Measurements from ENCODE around the gene GIGYF2.

GIGYF2 gene

DNA sequence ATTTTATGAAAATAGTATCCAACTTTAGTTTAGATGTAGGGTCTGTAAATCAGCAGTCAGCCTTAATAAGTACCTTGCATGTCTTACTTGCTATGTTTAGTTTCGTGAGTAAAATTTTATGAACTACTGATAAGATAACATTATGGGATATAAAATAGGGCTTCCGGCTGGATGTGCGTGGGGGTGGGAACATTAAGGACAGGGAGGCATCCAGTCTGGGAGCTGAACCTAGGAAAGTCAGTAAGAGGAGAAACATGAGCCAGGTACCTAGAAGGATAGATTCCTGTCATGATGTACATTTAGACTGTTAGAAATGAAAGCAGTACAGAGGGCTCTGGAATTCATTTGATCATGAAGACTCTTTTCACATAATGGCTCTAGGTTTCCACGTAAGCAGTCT, 92.0 kb downstream of the GIGYF2 start:
- no peak for DNase-seq (ENCODE audit: low spot score)
- TF ChIP-seq, protein P1, sequence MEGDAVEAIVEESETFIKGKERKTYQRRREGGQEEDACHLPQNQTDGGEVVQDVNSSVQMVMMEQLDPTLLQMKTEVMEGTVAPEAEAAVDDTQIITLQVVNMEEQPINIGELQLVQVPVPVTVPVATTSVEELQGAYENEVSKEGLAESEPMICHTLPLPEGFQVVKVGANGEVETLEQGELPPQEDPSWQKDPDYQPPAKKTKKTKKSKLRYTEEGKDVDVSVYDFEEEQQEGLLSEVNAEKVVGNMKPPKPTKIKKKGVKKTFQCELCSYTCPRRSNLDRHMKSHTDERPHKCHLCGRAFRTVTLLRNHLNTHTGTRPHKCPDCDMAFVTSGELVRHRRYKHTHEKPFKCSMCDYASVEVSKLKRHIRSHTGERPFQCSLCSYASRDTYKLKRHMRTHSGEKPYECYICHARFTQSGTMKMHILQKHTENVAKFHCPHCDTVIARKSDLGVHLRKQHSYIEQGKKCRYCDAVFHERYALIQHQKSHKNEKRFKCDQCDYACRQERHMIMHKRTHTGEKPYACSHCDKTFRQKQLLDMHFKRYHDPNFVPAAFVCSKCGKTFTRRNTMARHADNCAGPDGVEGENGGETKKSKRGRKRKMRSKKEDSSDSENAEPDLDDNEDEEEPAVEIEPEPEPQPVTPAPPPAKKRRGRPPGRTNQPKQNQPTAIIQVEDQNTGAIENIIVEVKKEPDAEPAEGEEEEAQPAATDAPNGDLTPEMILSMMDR (conservative IDR thresholded peaks at IDR 0.05; ENCODE audit: low read depth) = no peak
- H3K27ac ChIP-seq = no peak overlapping the region
- ChIA-PET POLR2A (ENCODE audit: low non-redundant PET) (no interaction called here), CTCF (no interaction called here)

GRCh38 chr2:232791518-232791917, 94.4 kb downstream of the GIGYF2 start:
- ChIA-PET CTCF (no interaction called here), POLR2A (ENCODE audit: low non-redundant PET) (no interaction called here)
- no peak overlapping the region for H3K27ac ChIP-seq
- TF ChIP-seq, protein P1 (conservative IDR thresholded peaks at IDR 0.05; ENCODE audit: low read depth) = no peak
- DNase-seq (ENCODE audit: low spot score) = no peak

DNA sequence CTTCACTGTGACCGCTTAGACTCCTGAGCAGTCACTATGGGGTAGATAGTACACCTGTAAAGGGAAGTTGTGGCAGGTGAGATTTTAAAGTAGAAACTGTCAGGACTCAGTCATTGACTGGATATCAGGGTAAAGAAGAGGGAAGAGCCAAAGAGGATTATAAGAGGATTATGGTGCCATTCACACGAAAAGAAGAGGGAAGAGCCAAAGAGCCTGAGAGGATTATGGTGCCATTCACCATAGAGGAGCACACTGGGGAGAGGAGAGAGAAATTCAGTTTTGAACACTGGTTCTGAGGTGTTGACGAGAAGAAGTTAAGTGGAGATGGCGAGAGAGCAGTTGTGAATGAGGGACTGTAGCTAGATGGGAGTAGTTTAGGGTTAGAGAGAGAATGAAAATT, 96.1 kb downstream of the GIGYF2 start:
- CTCF ChIA-PET = no interaction called here
- TF ChIP-seq, protein P1 (conservative IDR thresholded peaks at IDR 0.05; ENCODE audit: low read depth) = no peak
- no peak for DNase-seq (ENCODE audit: low spot score)
- POLR2A ChIA-PET (ENCODE audit: low non-redundant PET) = no interaction called here
- no peak overlapping the region for H3K27ac ChIP-seq

GRCh38 chr2:232794981-232795380, 97.8 kb downstream of the GIGYF2 start:
- ChIA-PET CTCF (interaction anchor here (0.6 kb wide), 1 partner anchor 282 kb away, joined by 3 read pairs; no protein-coding TSS in a partner anchor), POLR2A (ENCODE audit: low non-redundant PET) (no interaction called here)
- no peak for DNase-seq (ENCODE audit: low spot score)

DNA sequence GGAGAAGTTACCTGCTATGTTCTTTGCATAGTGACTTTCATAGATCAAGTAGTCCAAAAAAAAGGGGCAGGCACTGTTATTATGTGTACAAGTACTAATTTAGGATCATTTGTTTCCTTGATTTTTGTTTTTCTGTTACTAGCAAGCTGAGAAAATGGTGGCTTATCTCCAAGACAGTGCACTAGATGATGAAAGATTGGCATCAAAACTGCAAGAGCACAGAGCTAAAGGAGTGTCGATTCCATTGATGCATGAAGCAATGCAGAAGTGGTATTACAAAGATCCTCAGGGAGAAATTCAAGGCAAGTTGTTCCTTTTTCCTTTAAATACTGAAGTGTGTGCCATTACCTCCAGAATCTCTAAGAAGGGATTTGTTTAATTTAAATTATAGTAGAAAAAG, 98.8 kb downstream of the GIGYF2 start:
- POLR2A ChIA-PET (ENCODE audit: low non-redundant PET) = no interaction called here
- no peak for DNase-seq (ENCODE audit: low spot score)
- H3K27ac ChIP-seq = no peak overlapping the region
- CTCF ChIA-PET = interaction anchor here (0.6 kb wide), 1 partner anchor 282 kb away, joined by 3 read pairs; no protein-coding TSS in a partner anchor
- TF ChIP-seq, protein P1 (conservative IDR thresholded peaks at IDR 0.05; ENCODE audit: low read depth) = no peak

More at GRCh38 chr2:232794981-232795380, 97.8 kb downstream of the GIGYF2 start:
- no peak overlapping the region for H3K27ac ChIP-seq
- TF ChIP-seq, protein P1 (conservative IDR thresholded peaks at IDR 0.05; ENCODE audit: low read depth) = no peak

DNA sequence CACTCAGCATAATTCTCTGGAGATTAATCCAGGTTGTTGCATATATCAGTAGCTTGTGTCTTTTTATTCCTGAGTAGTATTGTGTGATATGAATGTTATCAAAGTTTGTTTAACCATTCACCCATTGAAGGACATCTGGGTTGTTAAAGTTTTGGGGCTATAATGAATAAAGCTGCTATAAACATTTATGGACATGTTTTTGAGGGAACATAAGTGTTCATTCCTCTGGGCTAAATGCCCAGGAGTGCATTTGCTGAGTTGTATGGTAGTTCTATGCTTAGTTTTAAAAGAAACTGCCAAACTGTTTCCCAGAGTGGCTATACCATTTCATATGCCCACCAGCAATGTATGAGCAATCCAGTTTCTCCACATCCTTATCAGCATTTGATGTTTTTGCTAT, 101.1 kb downstream of the GIGYF2 start:
- POLR2A ChIA-PET (ENCODE audit: low non-redundant PET) = no interaction called here
- CTCF ChIA-PET = interaction anchor here (0.6 kb wide), 1 partner anchor 16 kb away, joined by 3 read pairs; no protein-coding TSS in a partner anchor
- TF ChIP-seq, protein P1 (conservative IDR thresholded peaks at IDR 0.05; ENCODE audit: low read depth) = no peak
- H3K27ac ChIP-seq = no peak overlapping the region
- DNase-seq (ENCODE audit: low spot score) = no peak

GRCh38 chr2:232800166-232800565, 103.0 kb downstream of the GIGYF2 start:
- DNase-seq (ENCODE audit: low spot score) = no peak
- TF ChIP-seq, protein P1 (conservative IDR thresholded peaks at IDR 0.05; ENCODE audit: low read depth) = no peak
- POLR2A ChIA-PET (ENCODE audit: low non-redundant PET) = no interaction called here
- H3K27ac ChIP-seq = no peak overlapping the region
- CTCF ChIA-PET = no interaction called here

Measured in RWPE1 (cell line).